ENCODE results near the gene ARFGAP1.

Gene ARFGAP1

DNA sequence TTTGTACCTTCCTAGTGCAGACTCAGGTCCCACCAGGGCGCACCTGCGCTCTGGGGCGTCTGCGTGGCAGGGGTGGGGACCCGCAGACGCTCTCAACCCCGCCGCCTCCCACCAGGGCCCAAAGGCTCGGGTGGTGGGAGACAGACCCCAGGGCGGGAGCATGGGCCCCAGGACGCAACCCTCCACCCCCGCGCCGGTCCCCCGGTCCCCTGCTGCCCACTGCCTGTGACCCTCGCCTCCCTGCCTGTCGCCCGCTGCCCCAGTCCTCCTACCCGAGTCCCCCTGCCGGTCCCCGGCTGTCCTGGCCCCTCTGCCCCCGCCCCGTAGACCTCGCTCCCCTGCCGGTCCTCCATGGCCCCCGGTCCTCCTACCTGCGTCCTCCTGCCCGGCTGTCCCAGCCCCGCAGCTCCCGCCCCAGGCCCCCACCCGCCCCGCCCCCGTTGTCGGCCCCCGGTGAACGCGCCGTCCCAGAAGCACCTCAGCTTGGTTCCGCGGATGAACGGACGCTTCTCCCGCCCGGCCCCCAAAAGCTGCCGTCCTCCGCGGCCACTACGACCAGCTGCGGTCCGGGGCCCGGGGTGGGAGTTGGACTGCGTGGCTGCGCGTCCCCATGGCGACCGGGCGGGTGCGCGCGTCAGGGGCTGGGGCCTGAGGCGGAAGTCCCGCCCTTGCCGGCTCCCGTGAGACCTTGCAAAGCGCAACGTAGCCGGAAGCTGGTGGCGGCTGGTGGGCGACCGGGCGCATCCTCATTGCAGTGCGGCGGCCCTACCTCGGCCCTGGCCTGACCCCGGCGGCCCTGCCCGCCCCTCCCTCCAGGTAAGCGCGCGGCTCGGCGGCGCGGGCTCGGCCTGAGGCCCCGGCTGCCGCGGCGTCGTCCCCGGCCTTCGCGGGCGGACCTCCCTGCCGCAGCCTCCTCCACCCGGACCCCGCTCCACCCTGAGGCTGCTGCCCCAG, at the start of gene ARFGAP1:
ARFGAP1 (plus strand) TSS at position 709 of the 954 bp plus-strand sequence. CDS start 2,768 bp downstream, outside the sequence.
- peak; percentile 92 for DNase-seq

DNA sequence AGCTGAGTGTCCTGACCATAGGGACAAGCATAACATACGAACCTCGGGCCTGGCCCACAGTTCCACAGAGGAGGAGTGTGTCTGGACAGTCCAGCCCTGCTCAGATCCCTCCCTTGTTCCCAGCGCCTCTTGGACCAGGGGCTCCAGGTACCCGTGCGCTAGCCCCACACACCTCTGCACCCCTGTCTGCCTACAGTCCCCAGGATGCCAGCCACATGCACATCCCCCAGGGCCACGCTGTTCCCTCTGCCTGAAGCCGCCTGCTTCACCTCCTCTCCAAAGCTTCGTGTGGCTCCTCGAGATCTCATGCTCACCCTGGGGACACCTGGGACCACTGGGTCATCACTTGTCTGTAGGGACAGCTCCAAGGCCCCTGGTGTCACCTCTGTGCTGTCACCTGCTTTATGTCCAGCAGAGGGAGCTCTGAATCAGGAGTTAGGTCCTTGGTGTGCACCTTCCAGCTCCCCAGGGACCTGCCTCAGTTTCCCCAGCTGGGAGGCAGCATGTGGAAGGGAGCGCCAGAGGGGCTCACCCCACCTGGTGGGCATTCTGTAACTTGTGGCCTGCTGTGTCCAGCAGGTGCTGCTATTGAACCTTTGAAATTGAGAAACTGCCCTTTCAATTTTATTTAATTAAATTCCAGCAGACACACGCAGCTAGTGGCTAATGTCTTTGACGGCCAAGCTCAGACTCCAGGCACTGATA, 49.3 kb upstream of the ARFGAP1 start:
- DNase-seq = peak; percentile 57

DNA sequence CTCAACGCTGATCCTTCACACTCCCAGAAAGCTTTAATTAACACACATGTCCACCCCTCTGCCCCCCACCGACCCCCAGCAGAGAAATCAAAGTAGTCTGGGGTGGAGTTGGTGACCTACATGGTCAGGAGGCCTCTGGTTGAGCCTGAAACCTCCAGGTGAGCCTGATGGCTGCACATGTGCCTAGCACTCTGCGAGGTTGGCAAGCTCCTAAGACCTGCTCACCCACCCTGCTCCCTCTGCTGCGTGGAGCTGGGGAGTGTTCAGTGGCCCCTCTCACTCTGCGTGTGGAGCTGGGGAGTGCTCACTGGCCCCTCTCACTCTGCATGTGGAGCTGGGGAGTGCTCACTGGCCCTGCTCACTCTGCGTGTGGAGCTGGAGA, 48.8 kb upstream of the ARFGAP1 start:
- no peak for DNase-seq

DNA sequence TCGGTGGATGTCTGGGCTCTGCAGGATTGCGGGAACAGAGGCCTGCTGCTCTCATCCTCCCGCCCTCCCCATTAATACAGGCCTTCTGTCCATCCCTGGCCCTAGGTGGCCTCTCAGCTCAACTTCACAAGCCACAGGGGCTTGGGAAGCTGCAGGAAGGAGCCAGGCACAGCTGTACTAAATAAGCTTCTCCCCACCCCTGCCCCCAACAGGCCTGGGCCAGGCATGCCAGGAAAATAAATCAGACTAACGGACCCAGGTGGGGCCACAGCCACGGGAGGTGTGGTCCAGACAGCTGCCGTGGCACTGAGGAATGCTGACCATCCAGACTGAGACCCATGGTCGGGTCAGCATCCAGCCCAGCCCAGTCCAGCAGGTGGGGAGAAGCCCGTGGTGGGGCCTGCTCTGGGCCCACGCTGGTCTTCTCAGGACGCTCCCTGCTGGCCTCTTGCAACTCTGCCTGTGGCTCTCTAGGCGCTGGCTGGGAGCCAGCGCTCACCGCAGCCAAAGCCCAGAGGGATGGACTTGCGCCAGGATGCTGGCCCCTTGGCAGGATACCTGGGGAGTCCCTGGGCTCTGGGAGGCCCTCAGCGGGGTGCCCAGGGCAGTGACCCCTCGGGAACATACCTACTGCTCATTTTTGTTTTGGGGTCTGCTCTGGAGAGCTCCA, 48.1 kb upstream of the ARFGAP1 start:
- DNase-seq = no peak

DNA sequence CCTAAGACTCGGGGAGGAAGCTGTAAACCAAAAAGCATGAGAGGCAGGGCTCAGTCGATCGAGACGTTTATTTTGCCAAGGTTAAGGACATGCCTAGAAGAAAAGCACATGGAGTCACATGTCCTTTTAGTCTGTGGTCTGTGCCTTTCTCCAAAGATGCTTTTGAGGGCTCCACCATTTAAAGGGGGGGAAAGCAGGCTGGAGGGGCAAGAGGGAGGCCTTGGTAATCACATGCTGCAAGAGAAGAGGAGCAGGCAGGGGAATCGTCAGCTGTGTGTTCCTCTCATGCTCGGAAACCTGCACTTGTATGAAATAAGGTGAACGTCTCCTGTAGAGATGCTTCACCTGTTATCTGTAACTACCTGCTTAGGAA, 47.5 kb upstream of the ARFGAP1 start:
- DNase-seq = no peak

DNA sequence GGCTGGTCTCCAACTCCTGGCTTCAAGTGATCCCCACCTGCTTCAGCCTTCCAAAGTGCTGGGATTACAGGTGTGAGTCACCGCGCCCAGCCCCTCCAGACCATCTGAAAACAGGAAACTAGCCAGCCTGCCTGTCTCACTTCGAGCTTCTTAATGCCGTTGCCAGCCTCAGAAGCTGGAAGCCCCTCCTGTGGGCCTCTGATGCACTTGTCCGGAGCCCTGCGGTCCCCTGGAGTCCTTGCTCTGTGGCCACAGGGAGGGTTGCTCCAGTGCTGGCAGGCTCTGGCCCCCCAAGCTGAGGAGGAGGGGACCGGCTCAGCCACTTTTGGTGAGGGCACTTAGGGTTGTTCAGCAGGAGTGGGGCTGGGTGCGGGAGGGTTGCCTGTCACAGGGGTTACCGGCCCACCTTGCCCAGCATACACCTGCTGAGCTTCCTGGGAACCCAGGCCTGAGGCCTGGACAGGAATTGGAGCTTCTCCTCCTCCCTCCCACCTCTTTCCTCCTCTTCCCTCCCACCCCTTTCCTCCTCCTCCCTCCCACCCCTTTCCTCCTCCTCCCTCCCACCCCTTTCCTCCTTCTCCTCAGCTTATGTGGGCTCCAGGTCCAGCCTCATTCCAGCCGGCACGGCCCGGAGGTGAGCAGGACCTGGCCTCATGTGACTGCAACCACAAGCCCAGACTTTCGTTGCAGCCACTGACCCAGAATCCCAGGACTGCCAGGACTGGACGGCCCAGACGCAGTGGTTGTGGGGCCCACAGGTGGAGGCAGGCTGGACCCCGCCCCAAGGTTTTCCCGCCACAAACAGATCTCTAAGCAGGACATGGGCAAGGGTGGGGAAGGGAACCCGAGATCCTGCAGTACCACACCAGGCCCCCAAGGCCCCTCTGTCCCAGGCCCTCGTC, 46.3 kb upstream of the ARFGAP1 start:
- DNase-seq = no peak

DNA sequence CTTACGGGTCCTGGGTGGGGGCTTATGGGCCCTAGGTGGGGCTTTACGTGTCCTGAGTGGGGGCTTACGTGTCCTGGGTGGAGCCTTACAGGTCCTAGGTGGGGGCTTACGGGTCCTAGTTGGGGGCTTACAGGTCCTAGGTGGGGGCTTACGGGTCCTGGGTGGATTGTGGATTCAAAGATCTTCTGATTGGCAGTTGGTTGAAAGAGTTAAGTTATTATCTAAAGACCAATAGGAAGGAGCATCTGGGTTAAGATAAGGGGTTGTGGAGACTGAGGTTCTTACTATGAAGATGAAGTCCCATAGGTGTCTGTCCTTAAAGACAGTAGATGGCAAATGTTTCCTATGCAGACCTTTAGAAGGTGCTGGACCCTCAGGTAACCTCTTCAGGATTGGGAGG, 45.4 kb upstream of the ARFGAP1 start:
- no peak for DNase-seq

DNA sequence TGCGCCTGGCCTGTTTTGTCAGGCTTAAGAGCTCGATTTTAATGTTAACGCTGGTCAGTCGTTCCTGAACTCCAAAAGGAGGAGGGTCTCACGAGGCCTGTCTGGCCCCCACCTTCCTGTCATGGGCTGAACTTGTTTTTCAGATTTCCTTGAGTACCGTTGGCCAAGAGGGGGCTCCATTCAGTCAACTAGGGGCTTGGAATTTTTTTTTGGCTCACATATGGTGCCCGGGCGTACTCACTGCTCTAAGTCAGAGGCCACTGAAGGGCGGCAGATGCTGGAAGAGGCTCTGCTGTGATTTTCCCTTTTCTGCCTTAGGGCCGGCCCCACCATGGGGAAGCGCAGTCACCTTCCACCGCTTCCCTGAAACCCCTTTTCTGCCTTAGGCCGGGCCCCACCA, 43.8 kb upstream of the ARFGAP1 start:
- no peak for DNase-seq

DNA sequence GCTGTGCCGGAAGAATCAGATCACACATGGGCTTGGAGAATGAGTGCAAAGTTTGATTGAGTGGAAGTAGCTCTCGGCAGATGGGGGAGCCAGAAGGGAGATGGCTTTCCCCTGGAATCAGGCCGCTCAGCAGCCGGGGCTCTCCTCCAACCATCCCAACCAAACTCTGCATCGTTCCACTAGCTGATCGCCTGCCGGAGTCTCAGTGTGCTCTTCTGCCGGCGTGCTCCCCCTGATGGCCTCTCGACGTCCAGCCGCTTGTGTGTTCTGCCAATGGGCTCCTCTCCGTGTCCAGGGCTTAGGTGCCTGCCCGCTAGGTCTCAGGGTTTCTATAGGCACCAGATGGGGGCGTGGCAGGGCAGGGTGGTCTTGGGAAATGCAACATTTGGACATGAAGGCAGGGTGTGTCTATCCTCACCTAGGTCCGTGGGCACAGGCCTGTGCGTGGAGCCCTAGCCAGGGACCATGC, 41.8 kb upstream of the ARFGAP1 start:
- no peak for DNase-seq

DNA sequence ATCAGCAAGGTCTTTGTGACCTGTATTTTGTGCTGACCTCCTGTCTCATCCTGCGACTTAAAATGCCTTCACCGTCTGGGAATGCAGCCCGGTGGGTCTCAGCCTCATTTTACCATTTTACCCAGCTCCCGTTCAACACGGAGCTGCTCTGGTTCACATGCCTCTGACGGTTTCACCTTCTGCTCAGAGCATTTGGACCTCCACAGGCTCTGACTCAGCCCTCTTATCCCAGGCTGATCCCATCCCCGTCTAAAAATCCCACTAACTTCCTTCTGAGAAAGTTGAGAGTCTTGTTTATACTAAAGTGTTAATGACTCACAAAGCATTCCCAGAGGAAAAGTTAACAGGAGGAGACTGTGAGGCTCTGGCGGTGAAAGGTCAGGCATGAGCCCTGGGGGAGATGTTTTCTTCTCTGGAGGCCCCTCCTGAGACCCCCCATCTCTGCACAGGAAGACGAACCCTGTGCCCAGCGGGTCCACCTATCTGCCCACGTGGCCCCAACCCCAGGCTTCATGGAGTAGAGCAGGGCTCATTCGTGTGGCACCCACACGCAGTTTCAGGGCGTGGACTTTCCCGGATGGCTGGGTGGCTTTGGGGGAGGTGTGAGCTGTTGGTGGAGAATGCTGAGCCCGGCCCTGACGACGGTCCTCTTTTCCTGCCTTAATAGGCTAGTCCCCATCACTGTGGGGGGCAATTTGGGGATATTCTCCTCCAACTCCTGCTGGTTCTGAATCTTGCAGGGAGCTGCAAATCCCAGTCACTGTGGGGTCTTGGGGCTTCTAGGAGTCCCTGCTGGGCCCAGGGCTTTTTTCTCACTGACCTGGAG, 40.2 kb upstream of the ARFGAP1 start:
- no peak for DNase-seq

DNA sequence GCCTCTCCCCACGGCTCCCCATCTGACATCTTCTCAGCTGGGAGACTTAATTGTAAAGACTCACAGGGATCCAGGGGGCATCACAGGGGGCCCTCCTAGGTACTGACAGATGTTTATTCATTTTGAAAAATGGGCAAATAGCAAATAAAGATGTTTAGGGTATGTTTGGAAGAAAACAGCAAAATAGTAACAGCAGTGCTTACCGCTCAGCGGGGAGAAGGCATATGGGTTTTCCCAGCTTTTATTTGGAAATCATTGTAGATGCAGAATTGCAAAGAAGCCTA, 39.6 kb upstream of the ARFGAP1 start:
- no peak for DNase-seq

DNA sequence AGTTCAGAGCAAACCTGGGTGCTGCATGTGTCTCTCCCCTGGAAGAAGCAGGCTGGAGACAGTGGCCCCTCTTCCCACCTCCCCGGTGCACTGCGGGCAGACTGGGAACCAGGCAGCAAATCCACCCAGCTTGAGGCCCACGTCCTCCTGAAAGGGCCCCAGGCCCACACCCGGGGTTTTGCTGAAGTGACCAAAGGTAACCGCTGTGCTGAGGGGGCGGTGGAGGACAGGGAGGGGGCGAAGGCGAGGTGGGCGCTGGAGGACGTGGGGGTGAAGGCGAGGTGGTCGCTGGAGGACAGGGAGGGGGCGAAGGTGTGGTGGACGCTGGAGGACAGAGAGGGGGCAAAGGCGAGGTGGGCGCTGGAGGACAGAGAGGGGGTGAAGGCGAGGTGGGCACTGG, 38.7 kb upstream of the ARFGAP1 start:
- DNase-seq = no peak

DNA sequence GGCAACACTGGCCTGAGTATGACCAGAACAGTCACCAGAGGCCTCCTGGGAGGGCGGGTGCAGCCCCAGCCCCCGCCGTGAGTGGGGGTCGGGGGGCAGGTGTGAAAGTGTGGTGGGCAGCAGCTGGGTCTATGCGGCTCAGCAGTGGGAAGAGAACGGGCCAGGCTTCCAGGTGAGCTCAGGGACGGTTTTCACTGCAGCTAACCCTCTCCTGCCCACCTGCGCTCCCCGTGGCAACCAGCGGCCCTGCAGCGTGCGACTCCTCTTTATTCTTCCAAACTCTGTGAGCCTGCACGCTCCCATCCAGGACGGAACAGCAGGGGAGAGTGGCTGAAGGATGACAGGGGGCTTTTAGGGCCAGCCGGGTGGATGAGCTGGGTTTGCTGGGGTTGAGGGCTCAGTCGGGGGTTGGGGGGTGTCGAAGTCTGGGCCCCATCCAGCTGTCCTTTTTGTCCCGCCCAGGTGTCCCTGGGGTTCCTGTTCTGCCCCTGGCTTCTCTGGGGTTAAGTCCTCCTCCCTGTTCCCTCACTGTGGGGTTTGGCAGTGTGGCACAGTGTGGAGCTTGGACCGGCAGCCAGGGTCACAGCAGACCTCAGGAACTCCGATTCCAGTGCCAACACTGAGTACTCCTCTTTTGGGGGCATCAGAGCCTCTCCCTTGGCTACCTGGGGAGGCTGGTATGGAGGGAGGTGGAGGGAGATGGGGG, 37.8 kb upstream of the ARFGAP1 start:
- DNase-seq = no peak

DNA sequence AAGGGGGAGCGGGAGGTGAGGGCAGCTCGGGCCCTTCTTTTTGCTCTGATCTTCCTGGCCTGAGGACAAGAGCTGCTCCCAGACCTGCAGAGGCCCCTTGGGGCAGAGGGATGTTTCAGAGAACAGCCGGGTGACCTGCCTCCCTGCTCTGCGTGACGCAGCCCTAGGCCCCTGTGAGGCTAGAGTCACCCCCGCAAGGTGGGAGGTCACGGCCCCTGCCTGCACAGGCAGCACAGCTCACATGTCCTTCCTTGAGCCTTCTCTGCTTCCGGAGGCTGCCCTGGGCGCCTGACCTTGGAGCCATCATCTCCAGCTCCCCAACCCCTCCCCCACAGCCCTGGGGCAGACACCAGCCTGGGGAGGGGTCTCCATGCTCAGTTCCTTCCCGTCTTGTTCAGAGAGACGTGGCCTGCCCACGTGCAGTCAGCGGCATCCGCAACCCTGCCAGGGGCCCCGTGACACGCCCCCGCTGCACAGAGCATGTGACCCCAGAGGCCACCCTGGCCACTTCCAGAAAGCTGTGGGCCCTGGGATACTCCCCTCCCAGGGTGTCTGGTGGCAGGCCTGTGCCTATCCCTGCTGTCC, 37.1 kb upstream of the ARFGAP1 start, which contains the start of gene BIRC7:
BIRC7 (plus strand) TSS at position 507 of the 585 bp plus-strand sequence. CDS start 192 bp downstream, outside the sequence.
- no peak for DNase-seq

DNA sequence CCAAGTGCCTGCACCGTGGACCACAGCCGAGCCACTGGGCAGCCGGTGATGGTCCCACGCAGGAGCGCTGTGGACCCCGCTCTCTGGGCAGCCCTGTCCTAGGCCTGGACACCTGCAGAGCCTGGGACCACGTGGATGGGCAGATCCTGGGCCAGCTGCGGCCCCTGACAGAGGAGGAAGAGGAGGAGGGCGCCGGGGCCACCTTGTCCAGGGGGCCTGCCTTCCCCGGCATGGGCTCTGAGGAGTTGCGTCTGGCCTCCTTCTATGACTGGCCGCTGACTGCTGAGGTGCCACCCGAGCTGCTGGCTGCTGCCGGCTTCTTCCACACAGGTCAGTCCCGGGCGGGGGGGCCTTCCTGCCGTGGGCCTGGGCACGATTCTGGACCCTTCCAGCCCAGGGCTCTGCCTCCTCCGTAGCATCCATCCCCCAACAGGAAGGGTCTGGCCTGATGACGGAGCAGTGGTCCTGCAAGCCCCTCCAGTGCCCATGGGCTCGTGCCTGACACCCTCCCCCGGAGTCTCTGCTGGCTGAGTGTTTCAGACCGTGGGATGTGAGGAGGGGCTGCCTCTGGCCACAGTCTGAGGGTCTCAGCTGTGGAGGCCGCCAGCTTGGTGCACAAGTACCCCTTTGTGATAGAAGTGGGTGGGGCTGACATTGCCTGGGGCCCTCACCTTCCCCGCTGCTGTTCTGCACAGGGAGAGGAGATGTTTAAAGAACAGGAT, 36.3 kb upstream of the ARFGAP1 start:
- DNase-seq = no peak

DNA sequence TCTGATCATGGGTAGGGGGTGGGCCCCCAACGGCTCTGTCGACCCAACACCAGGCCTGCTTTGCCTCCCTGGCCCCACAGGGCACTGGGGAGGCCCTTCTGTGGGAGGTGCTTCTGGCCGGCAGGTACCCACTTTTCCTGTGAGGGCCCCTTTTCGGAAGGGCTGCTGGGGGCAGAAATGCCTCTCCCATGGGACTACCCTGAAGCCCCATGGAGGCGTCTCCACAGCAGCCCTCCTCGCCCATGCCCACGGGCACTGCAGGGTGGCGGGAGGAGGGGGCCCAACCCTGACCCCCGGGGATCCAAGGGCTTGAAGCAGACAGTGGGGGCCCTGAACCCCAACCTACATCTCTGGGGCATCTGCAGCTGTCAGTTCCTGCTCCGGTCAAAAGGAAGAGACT, 34.6 kb upstream of the ARFGAP1 start:
- no peak for DNase-seq

DNA sequence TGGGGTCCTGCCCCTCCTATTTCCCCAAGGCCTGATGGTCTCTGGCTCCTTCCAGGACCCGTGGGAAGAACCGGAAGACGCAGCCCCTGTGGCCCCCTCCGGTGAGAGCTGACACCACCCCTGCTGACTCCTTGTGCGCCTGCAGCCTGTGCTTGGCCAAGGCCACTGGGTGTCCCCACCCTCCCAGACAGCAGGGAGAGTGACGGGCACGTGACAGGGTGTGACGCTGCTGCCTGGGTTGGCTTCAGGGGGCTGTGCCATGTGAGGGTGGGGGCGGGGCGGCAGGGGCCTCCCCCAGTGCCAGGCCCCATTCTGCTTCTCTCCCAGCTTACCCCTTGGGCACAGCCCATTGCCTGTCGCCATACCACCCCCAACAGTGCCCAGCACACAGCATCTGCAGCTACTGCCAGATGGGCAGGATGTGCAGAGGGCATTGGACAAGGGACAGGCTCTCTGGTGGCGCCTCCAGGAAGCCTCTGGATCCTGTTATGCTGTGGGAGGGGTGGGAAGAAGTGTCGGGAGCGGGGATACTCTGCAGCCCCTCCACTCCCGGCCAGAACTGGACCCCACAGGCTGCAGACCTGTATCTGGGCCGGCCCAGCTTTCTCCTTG, 34.0 kb upstream of the ARFGAP1 start:
- no peak for DNase-seq

DNA sequence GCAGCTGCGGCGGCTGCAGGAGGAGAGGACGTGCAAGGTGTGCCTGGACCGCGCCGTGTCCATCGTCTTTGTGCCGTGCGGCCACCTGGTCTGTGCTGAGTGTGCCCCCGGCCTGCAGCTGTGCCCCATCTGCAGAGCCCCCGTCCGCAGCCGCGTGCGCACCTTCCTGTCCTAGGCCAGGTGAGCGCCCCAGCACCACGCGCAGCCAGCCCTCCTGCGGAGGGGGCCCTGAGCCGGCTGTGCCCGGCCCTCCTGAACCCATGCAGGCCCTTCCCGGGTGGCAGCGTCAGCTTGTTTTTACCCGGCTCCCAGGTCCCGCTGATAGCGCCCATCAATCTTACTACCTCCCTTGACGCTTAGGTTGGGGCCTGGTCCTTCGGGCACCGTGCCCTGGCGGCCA, 33.2 kb upstream of the ARFGAP1 start:
- no peak for DNase-seq

DNA sequence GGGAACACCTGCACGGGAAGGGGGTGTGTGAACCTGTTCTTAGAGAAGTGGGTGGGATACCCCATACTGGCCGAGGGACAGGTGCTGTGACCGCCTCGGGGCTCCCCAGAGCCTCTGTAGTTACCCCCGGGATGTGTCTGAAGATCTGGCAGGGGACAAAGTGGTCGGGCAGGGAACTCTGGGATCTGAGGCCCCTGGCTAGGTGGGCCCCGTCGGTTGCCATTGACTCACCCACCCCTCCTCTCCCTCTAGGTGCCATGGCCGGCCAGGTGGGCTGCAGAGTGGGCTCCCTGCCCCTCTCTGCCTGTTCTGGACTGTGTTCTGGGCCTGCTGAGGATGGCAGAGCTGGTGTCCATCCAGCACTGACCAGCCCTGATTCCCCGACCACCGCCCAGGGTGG, 32.6 kb upstream of the ARFGAP1 start:
- no peak for DNase-seq

Data from activated CD4-positive, alpha-beta T cell treated with anti-CD3 and anti-CD28 coated beads, Interleukin-10, Interleukin-2, amounts not matched to agents 100 ng/mL and 50 ng/mL, durations not matched to agents 16 hours and 8 hours (primary cell).